Keratinocyte (primary cell): ENCODE data around the gene NDRG4.

Source experiments
- CTCF ChIP-seq, 3 experiments: IDR thresholded peaks in 1 of 3; conservative IDR thresholded peaks in 1 of 3; optimal IDR thresholded peaks in 1 of 3; 2 replicates in 2 of 3; 3 replicates in 1 of 3; pipeline versions ENCODE3 to v1.5.1; 2011; ENCODE audit warnings: low read length in 3 of 3, mild to moderate bottlenecking in 3 of 3, moderate library complexity in 2 of 3, control low read depth in 1 of 3, inconsistent platforms in 1 of 3; ENCODE audit not compliant: insufficient read depth in 2 of 3; ENCODE audit errors: extremely low read depth in 1 of 3
- EZH2 ChIP-seq: IDR thresholded peaks from one replicate; pipeline ENCODE4 v1.6.1; 2012; ENCODE audit warnings: inconsistent platforms, mild to moderate bottlenecking, low read length, moderate library complexity

- TF ChIP-seq CTCF (optimal IDR thresholded peaks at IDR 0.05 in 1 of 3, IDR thresholded peaks at IDR 0.05 in 1 of 3, conservative IDR thresholded peaks at IDR 0.05 in 1 of 3; ENCODE audit: extremely low read depth in 1 of 3, insufficient read depth in 2 of 3, low read length in 3 of 3), result no peak
- no peak for TF ChIP-seq EZH2
Observed at GRCh38 chr16:58518083-58518979, 18.4 kb downstream of the NDRG4 start.
